Measurements from ENCODE around the gene SGCE.

GRCh38 chr7:94666879-94667587, 11.1 kb upstream of the SGCE start:
- TF ChIP-seq CTCF (IDR thresholded peaks at IDR 0.05) (no peak), EP300 (IDR thresholded peaks at IDR 0.05) (no peak)

All from tibial nerve (tissue), 4 donors.